A549 treated with Mapracorat at 1 μM for 4 hours (cell line): ENCODE data around the gene RAP2A. TPM values are rescaled to one million over a fixed set of nuclear protein-coding genes. Genes with fewer than 3 reads are reported as not detected.

Experiments used
- total RNA-seq: library from RNA; stranded (reverse); fragments of 200-300 nt; extraction: Qiagen RNA extraction; gene quantifications from 5 replicates; pipeline ENCODE4 v1.2.3, GENCODE V29; 2022

Gene RAP2A
- 3.9 to 5.8 TPM (median 4.9 TPM) in 5 replicates for total RNA-seq

DNA sequence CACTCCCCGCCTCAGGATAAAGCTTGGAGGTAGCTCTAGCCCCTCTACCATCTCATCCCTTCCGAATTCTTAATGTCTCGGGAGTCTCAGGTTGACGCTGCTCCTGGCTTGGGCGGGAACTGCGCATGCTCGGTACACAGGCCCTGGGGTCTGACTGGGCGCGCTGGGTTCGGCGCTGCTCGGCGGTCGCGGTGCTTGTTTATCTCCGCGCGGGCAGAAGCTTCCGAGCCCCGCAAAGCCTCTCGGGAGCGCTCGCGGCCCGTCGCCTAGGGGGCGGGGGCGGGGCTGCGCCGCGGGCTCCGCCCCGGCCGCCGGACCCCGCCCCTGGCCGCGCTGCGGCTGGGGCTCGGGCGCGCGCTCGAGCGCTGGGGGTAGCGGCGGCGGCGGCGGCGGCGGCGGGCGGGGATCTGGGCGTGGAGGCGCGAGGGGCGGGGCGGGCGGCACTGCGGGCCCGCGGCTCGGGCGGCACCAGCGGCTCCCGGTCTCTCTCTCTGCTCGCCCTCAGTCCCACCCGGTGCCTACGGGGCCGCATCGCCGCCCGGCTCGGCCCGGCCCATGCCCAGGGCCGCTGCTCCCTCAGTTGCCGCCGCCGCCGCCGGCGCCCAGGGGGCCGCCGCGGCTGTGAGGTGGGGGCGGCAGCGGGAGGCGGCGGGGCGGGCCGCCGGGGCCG, at the start of gene RAP2A:
RAP2A (plus strand) TSS at position 443 of the 670 bp plus-strand sequence. CDS start 302 bp downstream, outside the sequence.

Other genes starting within 250 kb of the RAP2A start
- 9.7 to 13.3 TPM (median 12.7 TPM) in 5 replicates for gene MBNL2, start 211.8 kb upstream of the RAP2A start, total RNA-seq